Esophagus squamous epithelium (tissue), 5 donors: ENCODE data around the gene ATP7B. TPM values are rescaled to one million over a fixed set of nuclear protein-coding genes. Genes with fewer than 3 reads are reported as not detected.

Experiments
- DNase-seq: peaks from one replicate; lab custom pipeline; 2025; lab: John Stamatoyannopoulos, UW
- H3K27ac ChIP-seq, 4 donors: fragments of 200-600 bp; sonication (generic); one replicate each; pipeline ENCODE4 v1.5.1; 2016 to 2019; ENCODE audit warnings: mild to moderate bottlenecking in 1 of 4
- H3K27me3 ChIP-seq, 4 donors: fragments of 200-600 bp; sonication (generic); 1 replicate in 3 of 4; 2 replicates in 1 of 4; pipeline versions ENCODE4 v1.5.1 to v1.6.0; 2017 to 2021; ENCODE audit warnings: antibody characterized with exemption in 1 of 4
- H3K36me3 ChIP-seq, 3 donors: fragments of 200-600 bp; sonication (generic); one replicate each; pipeline ENCODE4 v1.5.1; 2016 to 2019
- H3K4me1 ChIP-seq, 3 donors: fragments of 200-600 bp; sonication (generic); one replicate each; pipeline ENCODE4 v1.5.1; 2017 to 2019
- H3K4me3 ChIP-seq, 4 donors: fragments of 200-600 bp; sonication (generic); 1 replicate in 3 of 4; 2 replicates in 1 of 4; pipeline ENCODE4 v1.5.1; 2016 to 2019; ENCODE audit warnings: mild to moderate bottlenecking in 2 of 4, moderate library complexity in 1 of 4
- H3K9me3 ChIP-seq, 3 donors: fragments of 200-600 bp; sonication (generic); one replicate each; pipeline ENCODE4 v1.5.1; 2016 to 2019
- CTCF ChIP-seq, 6 experiments: fragments of 450-650 bp in 4 of 6; fragments of 200-600 bp in 2 of 6; sonication (generic) in 2 of 6; IDR thresholded peaks; one replicate each; pipeline ENCODE4 v1.5.1; 2016 to 2019; ENCODE audit warnings: antibody characterized with exemption in 6 of 6, mild to moderate bottlenecking in 4 of 6, moderate library complexity in 4 of 6
- POLR2A ChIP-seq, 4 donors: fragments of 450-650 bp; IDR thresholded peaks; one replicate each; pipeline ENCODE4 v1.6.1; 2017; ENCODE audit warnings: antibody characterized with exemption in 4 of 4, mild to moderate bottlenecking in 4 of 4, moderate library complexity in 3 of 4
- WGBS, 2 donors: methylation state at CpG; one replicate each; pipeline ENCODE4 v1.1.5; 2018; 5-methylcytosine and 5-hydroxymethylcytosine counted together
- intact Hi-C: fragments of 100-400 bp; cut with DNase I; formaldehyde crosslinking; loops from one replicate; pipeline ENCODE4 v1.15.0; 2022
- total RNA-seq, 4 donors: library from RNA; depleted of rRNA; stranded (reverse); fragments of >200 nt; gene quantifications; one replicate each; pipeline ENCODE4 v1.1.0, GENCODE V29; 2016
- donor health status: DM: yes; HTN: yes; CAD: no.

Gene ATP7B
- total RNA-seq = 1 to 10 TPM in 3 of 4 donors, under 1 TPM in 1; 0.99 to 3.6 (median 2.6) TPM

GRCh38 chr13:52010890-52011631 lies at the start of gene ATP7B:
Gene ATP7B, minus strand, starts transcription at chr13:52011450. Its CDS starts 113 bp downstream, at chr13:52011337.
- 16 to 17% methylated on average over 12 to 14 of the region's 46 CpGs for WGBS, 2 donors
- Histone ChIP-seq H3K4me3 (peak within 1 kb of the TSS; percentile 92 to 100 (median 98)), H3K27me3 (peaks cover 0 to 23% (median 0%) of the 10 kb centered on the region in 4 donors), H3K4me1 (peaks cover 0 to 37% (median 8%) of the 10 kb centered on the region in 3 donors), H3K9me3 (no peaks in the 10 kb centered on the region), H3K27ac (peak within 1 kb of the TSS; percentile 71 to 85 (median 84)), H3K36me3 (peaks cover 0 to 5% (median 0%) of the 10 kb centered on the region in 3 donors)
- no peak for TF ChIP-seq POLR2A (IDR thresholded peaks at IDR 0.05)
- intact Hi-C loops = no loop called here
- no peak for DNase-seq

GRCh38 chr13:52053460-52053859 lies 42.2 kb upstream of the ATP7B start:
- intact Hi-C loops = no loop called here
- Histone ChIP-seq H3K27ac (no peak overlapping the region), H3K9me3 (no peaks in the 10 kb centered on the region), H3K4me3 (no peak overlapping the region), H3K4me1 (no peaks in the 10 kb centered on the region), H3K27me3 (no peaks in the 10 kb centered on the region), H3K36me3 (no peaks in the 10 kb centered on the region)
- TF ChIP-seq CTCF (IDR thresholded peaks at IDR 0.05) (no peak), POLR2A (IDR thresholded peaks at IDR 0.05) (no peak)
- no peak for DNase-seq
- 50 to 64% methylated on average over 4 of the region's 4 CpGs for WGBS, 2 donors

- H3K27ac ChIP-seq = no peak overlapping the region
- WGBS, 2 donors = 62 to 72% methylated on average over 7 of the region's 7 CpGs
- intact Hi-C loops = no loop called here
- H3K9me3 ChIP-seq = no peaks in the 10 kb centered on the region
- H3K27me3 ChIP-seq = no peaks in the 10 kb centered on the region
- no peaks in the 10 kb centered on the region for H3K4me1 ChIP-seq
- no peaks in the 10 kb centered on the region for H3K36me3 ChIP-seq
- H3K4me3 ChIP-seq = no peak overlapping the region
- TF ChIP-seq CTCF (IDR thresholded peaks at IDR 0.05) (no peak), POLR2A (IDR thresholded peaks at IDR 0.05) (no peak)
- no peak for DNase-seq
These were observed 40.1 kb upstream of the ATP7B start for GRCh38 chr13:52051400-52051799.

- intact Hi-C loops = no loop called here
- no peak overlapping the region for H3K27ac ChIP-seq
- no peaks in the 10 kb centered on the region for H3K9me3 ChIP-seq
- no peaks in the 10 kb centered on the region for H3K27me3 ChIP-seq
- no peaks in the 10 kb centered on the region for H3K36me3 ChIP-seq
- 45 to 57% methylated on average over 2 of the region's 2 CpGs for WGBS, 2 donors
- no peak overlapping the region for H3K4me3 ChIP-seq
- no peak for DNase-seq
- H3K4me1 ChIP-seq = no peaks in the 10 kb centered on the region
- no peak for TF ChIP-seq POLR2A (IDR thresholded peaks at IDR 0.05)
- no peak for TF ChIP-seq CTCF (IDR thresholded peaks at IDR 0.05)
These were observed 37.3 kb upstream of the ATP7B start for GRCh38 chr13:52048516-52048915.

GRCh38 chr13:52047463-52047862 lies 36.2 kb upstream of the ATP7B start:
- intact Hi-C loops = no loop called here
- TF ChIP-seq CTCF (IDR thresholded peaks at IDR 0.05) (no peak), POLR2A (IDR thresholded peaks at IDR 0.05) (no peak)
- H3K9me3 ChIP-seq = no peaks in the 10 kb centered on the region

More at GRCh38 chr13:52047463-52047862, 36.2 kb upstream of the ATP7B start:
- Histone ChIP-seq H3K4me3 (no peak overlapping the region), H3K27me3 (no peaks in the 10 kb centered on the region), H3K4me1 (no peaks in the 10 kb centered on the region), H3K27ac (no peak overlapping the region), H3K36me3 (no peaks in the 10 kb centered on the region)
- WGBS, 2 donors = 90 to 92% methylated on average over 3 of the region's 3 CpGs
- DNase-seq = no peak
